ENCODE data around the gene TMEM88. TPM values are rescaled to one million over a fixed set of nuclear protein-coding genes. Genes with fewer than 3 reads are reported as not detected.

Gene TMEM88
- total and polyA plus RNA-seq, 2 of the 4 experiments (the other 2 are of a cell fraction) = 2.1 TPM; not detected in 1

DNA sequence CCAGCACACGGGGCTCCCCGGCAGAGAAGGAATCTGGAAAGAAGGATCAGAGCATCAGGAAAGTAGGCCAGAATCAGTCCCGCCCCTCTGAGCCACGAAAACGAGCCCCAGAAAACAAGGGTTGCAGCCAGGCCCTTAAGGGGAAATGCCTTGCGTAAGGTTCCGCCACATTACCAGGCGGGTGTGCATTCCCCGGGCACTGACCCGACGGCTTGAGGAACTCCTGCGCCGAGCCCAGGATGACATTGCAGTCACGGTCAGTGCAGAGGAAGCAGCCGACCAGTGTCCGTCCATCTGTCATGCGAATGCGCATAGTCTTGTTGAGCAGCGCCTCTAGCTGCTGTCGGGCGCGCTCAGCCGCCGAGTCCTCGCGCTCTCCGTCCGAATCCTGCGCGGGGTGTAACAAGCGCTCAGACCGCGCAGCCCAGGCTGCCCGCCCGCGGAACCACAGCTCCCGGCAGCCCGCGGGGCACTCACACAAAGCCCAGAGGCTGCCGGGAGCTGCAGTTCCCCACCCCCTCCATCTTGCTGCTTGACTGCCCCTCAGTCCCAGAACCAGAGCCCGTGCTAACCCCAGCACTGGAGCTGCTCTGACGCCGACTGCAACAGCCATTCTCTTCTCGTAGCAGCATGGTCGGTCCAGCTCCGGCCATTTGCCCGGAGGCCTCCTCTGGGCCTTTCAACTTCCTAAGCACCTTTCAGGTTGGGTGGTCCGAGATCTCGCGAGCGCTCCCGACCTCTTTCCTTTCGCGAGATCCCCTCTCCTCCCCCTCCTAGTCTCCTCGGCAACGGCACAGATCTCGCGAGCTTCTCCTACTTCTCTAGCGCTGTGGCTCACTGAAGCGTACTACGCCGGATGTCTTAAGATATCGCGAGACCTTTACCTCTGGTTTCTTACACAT, 2.2 kb downstream of the TMEM88 start, which contains the start of gene NAA38:
TSS of gene NAA38 (minus strand) at position 749 of the 902 bp plus-strand sequence. CDS start at position 653, 96 bp downstream.
- peak within 1 kb of the TSS; percentile 97 for H3K4ac ChIP-seq (ENCODE audit: low read depth, low read length)
- peaks cover 20% of the 10 kb centered on the region for H3K4me1 ChIP-seq (ENCODE audit: control insufficient read depth, insufficient read depth, low read length)
- peak within 1 kb of the TSS; percentile 94 for H3K27ac ChIP-seq (ENCODE audit: insufficient read depth, low read length)
- peak within 1 kb of the TSS; percentile 83 to 99 for H4K8ac ChIP-seq (ENCODE audit: low read depth in 2 of 2, low read length in 2 of 2)
- peak within 1 kb of the TSS; percentile 93 for H3K23ac ChIP-seq (ENCODE audit: low read depth, low read length)
- H2BK15ac ChIP-seq (ENCODE audit: low read depth, low read length) = peak within 1 kb of the TSS; percentile 78; the same call in 1 of the 3 replicates
- WGBS, 2 experiments (ENCODE audit: extremely low coverage in 2 of 2, insufficient read length in 1 of 2) = 0% methylated on average over 37 of the region's 64 CpGs; no CpG with 5 or more reads in 1 of the 2 experiments
- peak within 1 kb of the TSS; percentile 88 for H3K9ac ChIP-seq (ENCODE audit: low read depth, low read length)
- in situ Hi-C loops (cut with MboI; ENCODE audit: low sequenced_read_pairs) (no loop called here), dilution Hi-C loops (cut with HindIII; ENCODE audit: low sequenced_read_pairs, unreplicated experiment) (no loop called here), intact Hi-C loops (cut with micrococcal nuclease) (loop anchor here (1.0 to 2.0 kb wide), 2 partner anchors 14 to 114 kb away; no protein-coding TSS in a partner anchor)
- peak within 1 kb of the TSS; percentile 96 for H2BK120ac ChIP-seq (ENCODE audit: low read depth, low read length)
- H3K18ac ChIP-seq (ENCODE audit: low read depth, low read length) = peak within 1 kb of the TSS; percentile 86
- H3K79me1 ChIP-seq (ENCODE audit: low read depth in 1 of 2, low read length in 2 of 2) = peaks cover 27 to 48% of the 10 kb centered on the region in 2 experiments
- peak within 1 kb of the TSS; percentile 95 for H3K14ac ChIP-seq (replicated peaks; ENCODE audit: low read depth, low read length)
- CTCF ChIA-PET = interaction anchor here (0.6 to 1.0 kb wide), 8 partner anchors 12 to 203 kb away, joined by 3 to 10 read pairs (median 3); partner anchors contain the start of gene KDM6B
- peak within 1 kb of the TSS; percentile 48 for H2AK5ac ChIP-seq (ENCODE audit: low read depth, low read length)
- H2BK5ac ChIP-seq (ENCODE audit: low read depth, low read length, poor library complexity, severe bottlenecking) = peak within 1 kb of the TSS; percentile 97
- peak within 1 kb of the TSS; percentile 70 for H2BK20ac ChIP-seq (ENCODE audit: low read depth, low read length)
- H3K4me3 ChIP-seq (ENCODE audit: insufficient read depth, low read depth, low read length) = peak within 1 kb of the TSS; percentile 59
- H3K9me3 ChIP-seq (ENCODE audit: control insufficient read depth, insufficient read depth, low read length) = no peaks in the 10 kb centered on the region
- ATAC-seq (ENCODE audit: low read depth) (peak; percentile 88), DNase-seq (peak; percentile 100)
- POLR2A ChIA-PET (ENCODE audit: unreplicated experiment) = interaction anchor here (0.6 to 1.1 kb wide), 2 partner anchors 20 to 22 kb away, joined by 3 to 4 read pairs; no protein-coding TSS in a partner anchor
- H3K27me3 ChIP-seq (ENCODE audit: control insufficient read depth, insufficient read depth, low read length) = no peaks in the 10 kb centered on the region
- H3K36me3 ChIP-seq (ENCODE audit: control insufficient read depth, insufficient read depth, low read length) = peaks cover 20% of the 10 kb centered on the region
- H4K91ac ChIP-seq (ENCODE audit: insufficient read depth, low read depth, low read length) = peak within 1 kb of the TSS; percentile 98
- peak within 1 kb of the TSS; percentile 93 for H3K56ac ChIP-seq (ENCODE audit: extremely low read depth, insufficient read depth, low read length)
- BruUV-seq (replicated peaks) = TSS peak; percentile 48
- peaks cover 11% of the 10 kb centered on the region; the same call in 1 of the 2 replicates for H4K20me1 ChIP-seq (ENCODE audit: insufficient read depth, low read length)
- H4K5ac ChIP-seq (ENCODE audit: low read depth, low read length) = peak within 1 kb of the TSS; percentile 93
- H2AK9ac ChIP-seq (replicated peaks; ENCODE audit: low read depth, low read length, poor library complexity) = peak within 1 kb of the TSS; percentile 90
- H3K4me2 ChIP-seq (ENCODE audit: low read depth, low read length) = peak within 1 kb of the TSS; percentile 79
- peak within 1 kb of the TSS; percentile 98 for H2AFZ ChIP-seq (replicated peaks; ENCODE audit: low read length, poor library complexity)
- no peaks in the 10 kb centered on the region for H3K9me1 ChIP-seq (ENCODE audit: insufficient read depth, low read length)
- TF ChIP-seq, protein P1, sequence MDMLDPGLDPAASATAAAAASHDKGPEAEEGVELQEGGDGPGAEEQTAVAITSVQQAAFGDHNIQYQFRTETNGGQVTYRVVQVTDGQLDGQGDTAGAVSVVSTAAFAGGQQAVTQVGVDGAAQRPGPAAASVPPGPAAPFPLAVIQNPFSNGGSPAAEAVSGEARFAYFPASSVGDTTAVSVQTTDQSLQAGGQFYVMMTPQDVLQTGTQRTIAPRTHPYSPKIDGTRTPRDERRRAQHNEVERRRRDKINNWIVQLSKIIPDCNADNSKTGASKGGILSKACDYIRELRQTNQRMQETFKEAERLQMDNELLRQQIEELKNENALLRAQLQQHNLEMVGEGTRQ (IDR thresholded peaks at IDR 0.05; ENCODE audit: low read depth, low read length) = no peak; the same call in none of the 2 replicates
- 0 out of 2 replicates have a peak, but pooled peaks have one; percentile 5 for TF ChIP-seq BHLHE40 (IDR thresholded peaks at IDR 0.05; ENCODE audit: low read depth, low read length)
- peak; percentile 26; the same call in 1 of the 2 replicates for TF ChIP-seq MAZ (IDR thresholded peaks at IDR 0.05; ENCODE audit: borderline replicate concordance, low read depth, low read length)
- no peak for TF ChIP-seq RCOR1 (IDR thresholded peaks at IDR 0.05; ENCODE audit: insufficient replicate concordance, low read length)
- TF ChIP-seq RFX5 (IDR thresholded peaks at IDR 0.05; ENCODE audit: low read depth, low read length) = no peak
- peak; percentile 84 for TF ChIP-seq CEBPB (IDR thresholded peaks at IDR 0.05; ENCODE audit: low read depth, low read length)
- TF ChIP-seq, protein P2, sequence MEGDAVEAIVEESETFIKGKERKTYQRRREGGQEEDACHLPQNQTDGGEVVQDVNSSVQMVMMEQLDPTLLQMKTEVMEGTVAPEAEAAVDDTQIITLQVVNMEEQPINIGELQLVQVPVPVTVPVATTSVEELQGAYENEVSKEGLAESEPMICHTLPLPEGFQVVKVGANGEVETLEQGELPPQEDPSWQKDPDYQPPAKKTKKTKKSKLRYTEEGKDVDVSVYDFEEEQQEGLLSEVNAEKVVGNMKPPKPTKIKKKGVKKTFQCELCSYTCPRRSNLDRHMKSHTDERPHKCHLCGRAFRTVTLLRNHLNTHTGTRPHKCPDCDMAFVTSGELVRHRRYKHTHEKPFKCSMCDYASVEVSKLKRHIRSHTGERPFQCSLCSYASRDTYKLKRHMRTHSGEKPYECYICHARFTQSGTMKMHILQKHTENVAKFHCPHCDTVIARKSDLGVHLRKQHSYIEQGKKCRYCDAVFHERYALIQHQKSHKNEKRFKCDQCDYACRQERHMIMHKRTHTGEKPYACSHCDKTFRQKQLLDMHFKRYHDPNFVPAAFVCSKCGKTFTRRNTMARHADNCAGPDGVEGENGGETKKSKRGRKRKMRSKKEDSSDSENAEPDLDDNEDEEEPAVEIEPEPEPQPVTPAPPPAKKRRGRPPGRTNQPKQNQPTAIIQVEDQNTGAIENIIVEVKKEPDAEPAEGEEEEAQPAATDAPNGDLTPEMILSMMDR (conservative IDR thresholded peaks at IDR 0.05; ENCODE audit: low read depth, low read length) = peak; percentile 51
- TF ChIP-seq FOS (IDR thresholded peaks at IDR 0.05; ENCODE audit: low read depth, low read length) = no peak
- TF ChIP-seq NFE2L2 (IDR thresholded peaks at IDR 0.05; ENCODE audit: low read depth, low read length) = no peak
- TF ChIP-seq MXI1 (IDR thresholded peaks at IDR 0.05; ENCODE audit: borderline replicate concordance, low read depth, low read length) = 0 out of 2 replicates have a peak, but pooled peaks have one; percentile 35
- peak; percentile 66; the same call in 1 of the 2 replicates for TF ChIP-seq POLR2A (IDR thresholded peaks at IDR 0.05; ENCODE audit: low read depth, low read length)
- TF ChIP-seq, protein P3, sequence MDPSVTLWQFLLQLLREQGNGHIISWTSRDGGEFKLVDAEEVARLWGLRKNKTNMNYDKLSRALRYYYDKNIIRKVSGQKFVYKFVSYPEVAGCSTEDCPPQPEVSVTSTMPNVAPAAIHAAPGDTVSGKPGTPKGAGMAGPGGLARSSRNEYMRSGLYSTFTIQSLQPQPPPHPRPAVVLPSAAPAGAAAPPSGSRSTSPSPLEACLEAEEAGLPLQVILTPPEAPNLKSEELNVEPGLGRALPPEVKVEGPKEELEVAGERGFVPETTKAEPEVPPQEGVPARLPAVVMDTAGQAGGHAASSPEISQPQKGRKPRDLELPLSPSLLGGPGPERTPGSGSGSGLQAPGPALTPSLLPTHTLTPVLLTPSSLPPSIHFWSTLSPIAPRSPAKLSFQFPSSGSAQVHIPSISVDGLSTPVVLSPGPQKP (IDR thresholded peaks at IDR 0.05; ENCODE audit: borderline replicate concordance, low read depth, low read length) = no peak

Measured in IMR-90 (cell line).